Liver (tissue), 9 donors: ENCODE data around the gene NCOA6. TPM values are rescaled to one million over a fixed set of nuclear protein-coding genes. Genes with fewer than 3 reads are reported as not detected.
"Not testable (repeated sequence)": the region's sequence is repeated elsewhere in the genome, so short reads cannot be mapped to it uniquely, and the experiment has no call there.

Source experiments
- DNase-seq: peaks from one replicate; pipeline ENCODE4 v3.0.0-alpha.2; 2017; ENCODE audit warnings: low spot score
- H3K27ac ChIP-seq, 2 donors: one replicate each; pipeline ENCODE4 v1.7.0; 2013; ENCODE audit warnings: inconsistent platforms in 2 of 2, low read length in 2 of 2, control low read depth in 1 of 2, low read depth in 1 of 2, mild to moderate bottlenecking in 1 of 2
- H3K27me3 ChIP-seq, 4 donors: one replicate each; pipeline versions ENCODE4 v1.6.1 to v1.7.0; 2013; ENCODE audit warnings: low read length in 3 of 4, inconsistent platforms in 1 of 4, mild to moderate bottlenecking in 1 of 4, moderate library complexity in 1 of 4; ENCODE audit not compliant: control insufficient read depth in 4 of 4, insufficient read depth in 4 of 4
- H3K36me3 ChIP-seq, 4 donors: one replicate each; pipeline versions ENCODE4 v1.6.1 to v1.7.0; 2013; ENCODE audit warnings: low read length in 3 of 4, mild to moderate bottlenecking in 3 of 4, low read depth in 1 of 4, moderate library complexity in 1 of 4; ENCODE audit not compliant: control insufficient read depth in 4 of 4, insufficient read depth in 3 of 4
- H3K4me1 ChIP-seq, 4 donors: one replicate each; pipeline versions ENCODE4 v1.6.1 to v1.7.0; 2013; ENCODE audit warnings: low read length in 3 of 4, mild to moderate bottlenecking in 3 of 4, moderate library complexity in 1 of 4; ENCODE audit not compliant: control insufficient read depth in 4 of 4, insufficient read depth in 4 of 4
- H3K4me3 ChIP-seq, 3 donors: one replicate each; pipeline versions ENCODE4 v1.6.1 to v1.7.0; 2013; ENCODE audit warnings: low read length in 3 of 3, control low read depth in 1 of 3, low read depth in 1 of 3, mild to moderate bottlenecking in 1 of 3
- H3K9ac ChIP-seq, 2 donors: one replicate each; pipeline ENCODE4 v1.7.0; 2013; ENCODE audit warnings: low read length in 2 of 2, mild to moderate bottlenecking in 2 of 2, moderate library complexity in 2 of 2, control low read depth in 1 of 2, low read depth in 1 of 2
- H3K9me3 ChIP-seq, 4 donors: one replicate each; pipeline versions ENCODE4 v1.6.1 to v1.7.0; 2013; ENCODE audit warnings: low read length in 3 of 4; ENCODE audit not compliant: control insufficient read depth in 4 of 4
- EGR1 ChIP-seq, 2 donors: IDR thresholded peaks; 2 replicates each; pipeline ENCODE4 v1.6.1; 2016 to 2018; ENCODE audit warnings: antibody characterized with exemption in 2 of 2, low read depth in 2 of 2
- FOXA1 ChIP-seq: IDR thresholded peaks from 2 replicates; pipeline ENCODE4 v1.6.1; 2016; ENCODE audit warnings: antibody characterized with exemption
- GABPA ChIP-seq, 2 donors: IDR thresholded peaks in 1 of 2; conservative IDR thresholded peaks in 1 of 2; 2 replicates each; pipeline ENCODE4 v1.6.1; 2016; ENCODE audit warnings: antibody characterized with exemption in 2 of 2, mild to moderate bottlenecking in 1 of 2, moderate library complexity in 1 of 2
- HNF4G ChIP-seq: IDR thresholded peaks from 2 replicates; pipeline ENCODE4 v1.6.1; 2016; ENCODE audit warnings: antibody characterized with exemption
- JUND ChIP-seq, 2 donors: IDR thresholded peaks; 2 replicates each; pipeline ENCODE4 v1.6.1; 2016; ENCODE audit warnings: antibody characterized with exemption in 2 of 2
- NR2F2 ChIP-seq: IDR thresholded peaks from 2 replicates; pipeline ENCODE4 v1.6.1; 2016; ENCODE audit warnings: antibody characterized with exemption
- REST ChIP-seq: IDR thresholded peaks from 2 replicates; pipeline ENCODE4 v1.6.1; 2016; ENCODE audit warnings: antibody characterized with exemption, mild to moderate bottlenecking
- SP1 ChIP-seq: IDR thresholded peaks from 2 replicates; pipeline ENCODE4 v1.6.1; 2018; ENCODE audit warnings: antibody characterized with exemption, mild to moderate bottlenecking
- WGBS: extraction: QIAGEN DNeasy Blood & Tissue Kit; methylation state at CpG from one replicate; pipeline ENCODE4 v1.1.7; 2013; 5-methylcytosine and 5-hydroxymethylcytosine counted together
- polyA plus RNA-seq, 2 donors: library from polyadenylated mRNA; stranded (reverse) in 1 of 2; unstranded in 1 of 2; fragments of 200-250 nt in 1 of 2; fragments of >200 nt in 1 of 2; fragmentation: Nextera tagmentation in 1 of 2; extraction: Ambion mirVana in 1 of 2; gene quantifications; one replicate each; pipeline versions ENCODE4 v1.2.1 to v1.2.3, GENCODE V29; 2013 to 2015
- total RNA-seq, 2 donors: library from RNA; depleted of rRNA; stranded (reverse); fragments of >200 nt; gene quantifications; one replicate each; pipeline ENCODE4 v1.2.3, GENCODE V29; 2014
- donor health status: healthy.
- donor health status: healthy.
- donor health status: healthy.
- donor health status: healthy.
- donor health status: healthy.

Gene NCOA6
- total and polyA plus RNA-seq, 4 donors, result 5.4 to 13.1 (median 6.2) TPM

DNA sequence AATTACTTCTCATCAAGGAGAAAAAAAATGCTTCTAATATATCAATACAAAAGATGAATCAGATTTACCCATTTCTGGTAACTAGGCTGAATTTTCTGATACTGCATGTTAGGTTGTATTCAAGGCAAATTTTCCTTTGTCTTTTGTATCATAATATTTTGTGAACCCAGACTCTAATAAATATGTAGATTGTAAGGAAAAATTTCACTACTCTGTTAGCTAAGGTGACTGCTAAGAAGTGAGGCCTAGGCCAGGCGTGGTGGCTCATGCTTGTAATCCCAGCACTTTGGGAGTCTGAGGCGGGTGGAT, 108.6 kb downstream of the NCOA6 start:
- DNase-seq, result no peak
- WGBS, result 74% methylated on average over 2 of the region's 2 CpGs
- peak overlapping the region in 1 of 2 donors; percentile 50 for H3K27ac ChIP-seq
- peaks cover 0 to 26% (median 16%) of the 10 kb centered on the region in 4 donors for H3K4me1 ChIP-seq
- no peak overlapping the region for H3K9ac ChIP-seq
- H3K27me3 ChIP-seq, result no peaks in the 10 kb centered on the region
- no peaks in the 10 kb centered on the region for H3K9me3 ChIP-seq
- TF ChIP-seq HNF4G, result no peak
- TF ChIP-seq NR2F2, result no peak
- TF ChIP-seq REST, result no peak
- TF ChIP-seq GABPA (IDR thresholded peaks at IDR 0.05 in 1 of 2, conservative IDR thresholded peaks at IDR 0.05 in 1 of 2), result no peak
- TF ChIP-seq FOXA1, result no peak
- TF ChIP-seq JUND (IDR thresholded peaks at IDR 0.05), result no peak
- no peak overlapping the region for H3K4me3 ChIP-seq
- peaks cover 0 to 15% (median 3%) of the 10 kb centered on the region in 4 donors for H3K36me3 ChIP-seq

GRCh38 chr20:34715384-34715783, 110.1 kb downstream of the NCOA6 start:
- H3K9me3 ChIP-seq, result no peaks in the 10 kb centered on the region
- DNase-seq, result no peak
- TF ChIP-seq EGR1 (IDR thresholded peaks at IDR 0.05; ENCODE audit: low read depth in 2 of 2), result no peak
- TF ChIP-seq SP1, result no peak
- H3K4me1 ChIP-seq, result peaks cover 0 to 32% (median 22%) of the 10 kb centered on the region in 4 donors
- H3K27ac ChIP-seq, result no peak overlapping the region
- WGBS, result 98% methylated on average over 4 of the region's 4 CpGs
- peaks cover 0 to 15% (median 4%) of the 10 kb centered on the region in 4 donors for H3K36me3 ChIP-seq
- no peaks in the 10 kb centered on the region for H3K27me3 ChIP-seq
- no peak overlapping the region for H3K4me3 ChIP-seq
- H3K9ac ChIP-seq, result no peak overlapping the region

DNA sequence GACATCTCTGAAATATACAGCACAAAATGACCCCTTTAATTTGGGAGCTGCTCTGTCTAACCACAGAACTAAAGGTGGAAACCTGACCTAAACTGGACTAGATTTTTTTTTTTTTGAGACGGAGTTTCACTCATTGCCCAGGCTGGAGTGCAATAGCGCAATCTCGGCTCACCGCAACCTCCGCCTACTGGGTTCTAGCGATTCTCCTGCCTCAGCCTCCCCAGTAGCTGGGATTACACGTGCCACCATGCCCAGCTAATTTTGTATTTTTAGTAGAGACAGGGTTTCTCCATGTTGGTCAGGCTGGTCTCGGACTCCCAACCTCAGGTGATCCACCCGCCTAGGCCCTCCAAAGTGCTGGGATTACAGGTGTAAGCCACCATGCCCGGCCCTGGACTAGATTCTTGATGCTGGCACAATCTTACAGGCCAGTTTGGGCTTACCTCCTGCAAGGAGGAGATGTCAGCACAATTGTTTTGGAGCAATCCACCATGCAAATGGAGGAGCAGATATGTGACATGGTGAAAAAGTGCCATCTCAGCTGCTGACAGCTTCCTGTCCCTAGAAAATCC, 111.4 kb downstream of the NCOA6 start:
- Histone ChIP-seq H3K27ac (peak overlapping the region in 1 of 2 donors; percentile 4), H3K36me3 (peaks cover 0 to 15% (median 4%) of the 10 kb centered on the region in 4 donors)

GRCh38 chr20:34713194-34713943, 112.1 kb downstream of the NCOA6 start:
- Histone ChIP-seq H3K27me3 (no peaks in the 10 kb centered on the region), H3K4me3 (no peak overlapping the region), H3K4me1 (peaks cover 2 to 40% (median 29%) of the 10 kb centered on the region in 4 donors), H3K9ac (no peak overlapping the region), H3K9me3 (no peaks in the 10 kb centered on the region), H3K36me3 (peaks cover 0 to 15% (median 4%) of the 10 kb centered on the region in 4 donors), H3K27ac (peak overlapping the region in 1 of 2 donors; percentile 9)
- no peak for DNase-seq
- 69% methylated on average over 1 of the region's 1 CpG for WGBS
- TF ChIP-seq JUND (IDR thresholded peaks at IDR 0.05), result peak in 1 of 2 donors; percentile 17
- no peak for TF ChIP-seq GABPA (IDR thresholded peaks at IDR 0.05 in 1 of 2, conservative IDR thresholded peaks at IDR 0.05 in 1 of 2)

More for the DNA sequence above, 111.4 kb downstream of the NCOA6 start:
- WGBS, result 96% methylated on average over 10 of the region's 10 CpGs
- not testable (repeated sequence) for H3K9me3 ChIP-seq, H3K4me3 ChIP-seq, DNase-seq, H3K27me3 ChIP-seq, H3K9ac ChIP-seq
- peaks cover 0 to 36% (median 26%) of the 10 kb centered on the region in 4 donors for H3K4me1 ChIP-seq
